ENCODE measurements around the gene CLEC4C.
"Not testable (repeated sequence)": the region's sequence is repeated elsewhere in the genome, so short reads cannot be mapped to it uniquely, and the experiment has no call there.

Gene CLEC4C

DNA sequence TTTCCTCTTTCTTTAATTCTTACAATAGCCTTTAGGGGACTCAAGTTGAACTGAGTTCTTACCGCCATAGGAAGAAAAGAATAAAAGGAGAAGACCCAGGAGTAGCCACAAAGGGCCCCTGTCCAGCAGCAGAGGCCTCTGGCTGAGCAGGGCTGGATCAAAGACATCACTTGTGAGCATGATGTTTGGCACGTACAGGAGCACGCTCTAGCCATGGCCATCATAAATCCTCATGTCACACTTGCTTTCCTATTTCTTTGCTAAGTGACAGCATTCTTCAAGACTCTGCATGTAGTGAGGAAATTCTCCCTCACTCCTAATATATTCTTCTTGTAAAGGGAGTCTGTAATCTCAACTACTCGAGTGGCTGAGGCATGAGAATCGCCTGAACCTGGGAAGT is 15.7 kb downstream of the CLEC4C start:
- peak in 1 of 42 donors; percentile 16 for DNase-seq
- intact Hi-C loops (cut with DNase I): no loop called here

DNA sequence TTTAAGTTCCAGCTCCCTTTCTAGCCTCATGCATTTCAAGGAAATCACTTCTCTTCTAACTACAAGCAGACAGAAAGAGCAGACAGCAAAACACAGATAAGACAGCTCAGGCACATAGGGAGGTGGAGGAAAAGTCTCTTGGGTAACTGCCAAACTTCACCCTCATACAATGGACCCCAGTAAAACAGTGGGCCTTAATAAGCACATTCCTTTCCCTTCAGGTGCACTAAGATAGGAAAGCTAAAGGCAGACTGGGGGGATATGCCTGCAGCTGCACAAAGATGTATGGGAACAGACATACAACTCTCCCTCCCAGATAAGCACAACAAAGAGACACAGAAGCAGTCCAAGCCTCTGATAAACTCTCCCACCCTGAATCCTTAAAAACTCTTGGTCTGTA is 16.2 kb downstream of the CLEC4C start:
- intact Hi-C loops (cut with DNase I); DNase-seq: not testable (repeated sequence)

DNA sequence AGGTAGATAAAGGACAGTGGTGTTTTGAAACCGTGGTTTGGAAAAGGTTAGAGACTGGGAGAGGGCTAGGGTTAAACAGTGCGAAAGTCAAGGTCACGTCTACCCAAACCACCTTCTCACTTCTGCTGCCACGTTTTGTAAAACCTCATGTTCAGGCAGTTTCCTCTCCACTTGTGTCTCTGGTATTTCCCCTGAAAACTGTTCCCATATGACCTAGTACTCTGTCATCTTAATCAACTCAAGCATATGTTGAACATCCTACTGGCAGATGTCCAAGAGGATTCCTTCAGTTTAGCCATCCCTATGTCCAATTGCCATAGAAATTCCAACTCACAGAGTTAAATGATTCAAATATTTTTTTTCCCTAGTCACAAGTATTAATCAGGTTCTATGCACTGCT is 17.4 kb downstream of the CLEC4C start:
- DNase-seq: no peak
- intact Hi-C loops (cut with DNase I): no loop called here

DNA sequence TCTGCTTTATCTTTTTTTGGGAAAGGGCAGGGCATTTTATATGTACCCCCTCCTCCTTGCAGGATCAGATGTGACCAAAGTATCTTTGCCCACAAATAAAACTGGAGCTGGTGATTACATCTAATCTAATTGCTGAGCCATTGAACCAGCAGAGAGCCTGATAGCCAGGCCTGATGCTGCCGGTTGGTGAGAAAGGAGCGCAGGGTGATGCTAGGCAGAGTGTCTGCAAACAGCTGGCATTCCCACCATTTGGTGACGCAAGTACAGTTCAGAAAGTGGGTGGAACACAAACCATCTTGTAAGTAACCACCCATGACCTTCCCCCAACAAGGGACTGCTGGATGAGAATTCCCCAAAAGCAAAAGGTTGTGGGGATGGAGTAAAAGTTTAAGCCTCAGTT is 23.2 kb downstream of the CLEC4C start:
- intact Hi-C loops (cut with DNase I): no loop called here

DNA sequence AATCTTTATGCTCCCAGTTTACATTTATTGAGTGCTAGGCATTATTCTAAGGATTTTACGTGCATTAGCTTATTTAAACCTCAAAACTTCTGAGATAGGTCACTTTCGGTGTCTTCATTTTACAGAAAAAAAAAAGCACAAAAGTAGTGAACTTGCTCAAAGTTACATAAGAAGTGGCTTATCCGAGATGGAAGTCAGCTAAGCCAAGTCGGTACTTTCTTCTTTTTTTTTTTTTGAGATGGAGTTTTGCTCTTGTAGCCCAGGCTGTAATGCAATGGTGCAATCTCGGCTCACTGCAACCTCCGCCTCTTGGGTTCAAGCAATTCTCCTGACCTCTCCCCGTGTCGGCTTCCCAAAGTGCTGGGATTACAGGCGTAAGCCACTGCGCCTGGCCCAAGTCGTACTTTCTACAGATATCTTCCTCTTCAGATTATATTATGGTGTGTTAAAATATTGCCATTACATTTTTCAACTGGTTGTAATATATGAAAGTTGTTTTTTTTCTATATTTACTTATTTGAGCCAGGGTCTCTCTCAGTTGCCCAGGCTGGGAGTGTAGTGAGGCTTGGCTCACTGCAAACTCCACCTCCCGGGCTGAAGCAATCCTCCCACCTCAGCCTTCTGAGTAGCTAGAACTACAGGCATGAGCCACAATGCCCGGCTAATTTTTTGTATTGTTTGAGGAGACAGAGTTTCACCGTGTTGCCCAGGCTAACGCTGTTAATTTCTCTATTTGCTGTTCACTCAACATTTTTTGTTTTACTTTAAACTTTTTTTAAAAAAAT is 27.0 kb downstream of the CLEC4C start:
- intact Hi-C loops (cut with DNase I): no loop called here

More for the DNA sequence above, 23.2 kb downstream of the CLEC4C start:
- no peak for DNase-seq

DNA sequence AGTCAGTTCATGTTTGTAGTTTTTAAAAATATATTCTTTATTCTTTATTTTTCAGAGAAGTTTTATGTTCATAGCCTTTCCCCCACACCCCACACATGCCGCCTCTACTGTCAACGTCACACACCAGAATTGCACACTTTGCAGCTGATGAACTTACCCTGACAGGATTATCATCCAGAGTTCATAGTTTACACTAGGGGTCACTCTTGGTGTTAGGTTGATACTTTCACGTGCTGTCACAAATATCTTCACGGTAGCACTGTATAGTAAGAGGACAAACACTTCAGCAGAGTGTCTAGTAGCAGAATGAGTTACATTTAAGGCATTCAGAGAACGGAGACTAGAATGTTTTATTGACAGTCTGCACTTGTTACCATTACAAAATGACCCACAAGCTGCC is 30.8 kb downstream of the CLEC4C start:
- intact Hi-C loops (cut with DNase I): no loop called here
- DNase-seq: no peak

More for the DNA sequence above, 27.0 kb downstream of the CLEC4C start:
- DNase-seq: no peak

DNA sequence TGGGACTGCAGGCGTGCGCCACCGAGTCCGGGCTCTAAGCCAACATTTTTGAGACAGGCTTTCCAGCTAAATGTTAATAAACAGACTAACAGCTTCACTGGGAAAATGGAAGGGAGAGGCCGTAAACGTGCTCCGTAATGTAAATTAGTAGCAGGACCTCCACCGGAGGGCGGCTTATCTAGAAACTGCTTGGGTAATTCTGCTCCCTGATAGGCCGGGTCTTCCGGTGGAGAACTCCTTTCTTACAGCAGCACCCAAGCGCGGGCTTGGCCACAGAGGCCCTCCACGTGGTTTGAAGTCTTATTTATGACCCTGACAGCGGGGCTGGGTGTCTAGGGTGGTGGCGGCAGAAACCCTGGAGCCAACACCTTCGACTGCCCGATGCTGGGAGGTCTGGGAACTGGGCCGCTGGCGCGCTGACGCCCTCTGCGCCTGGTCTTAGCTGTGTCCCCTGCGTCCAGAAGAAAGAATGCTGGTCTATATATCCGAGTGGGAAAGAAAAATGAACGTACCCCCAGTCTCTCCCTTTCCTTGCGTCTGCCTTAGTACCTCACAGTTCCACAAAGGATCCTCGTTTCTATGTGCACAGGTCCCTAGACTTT is 34.2 kb downstream of the CLEC4C start:
- no peak for DNase-seq
- intact Hi-C loops (cut with DNase I): no loop called here

DNA sequence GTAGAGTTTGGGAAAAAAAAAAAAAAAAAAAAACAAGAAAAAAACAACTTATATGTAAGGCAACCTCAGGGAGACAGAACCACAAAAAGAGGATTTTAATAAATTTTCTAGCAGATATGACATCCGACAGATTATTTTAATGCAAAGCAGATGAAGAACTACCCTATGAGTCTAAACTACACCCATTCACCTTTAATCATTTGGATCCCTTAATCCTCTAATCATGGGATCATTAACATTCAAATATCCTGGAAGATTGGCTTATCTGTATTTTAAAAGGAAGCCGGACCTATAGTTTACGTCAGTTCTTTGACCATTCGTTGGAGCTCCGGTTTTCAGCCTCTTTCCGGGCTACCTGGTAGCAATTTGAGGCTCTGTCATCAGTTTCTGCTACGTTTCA is 36.0 kb downstream of the CLEC4C start, which contains the start of gene DPPA3:
TSS of gene DPPA3 (plus strand) at position 301 of the 400 bp plus-strand sequence. CDS start 138 bp downstream, outside the sequence.
- DNase-seq: no peak
- intact Hi-C loops (cut with DNase I): no loop called here

DNA sequence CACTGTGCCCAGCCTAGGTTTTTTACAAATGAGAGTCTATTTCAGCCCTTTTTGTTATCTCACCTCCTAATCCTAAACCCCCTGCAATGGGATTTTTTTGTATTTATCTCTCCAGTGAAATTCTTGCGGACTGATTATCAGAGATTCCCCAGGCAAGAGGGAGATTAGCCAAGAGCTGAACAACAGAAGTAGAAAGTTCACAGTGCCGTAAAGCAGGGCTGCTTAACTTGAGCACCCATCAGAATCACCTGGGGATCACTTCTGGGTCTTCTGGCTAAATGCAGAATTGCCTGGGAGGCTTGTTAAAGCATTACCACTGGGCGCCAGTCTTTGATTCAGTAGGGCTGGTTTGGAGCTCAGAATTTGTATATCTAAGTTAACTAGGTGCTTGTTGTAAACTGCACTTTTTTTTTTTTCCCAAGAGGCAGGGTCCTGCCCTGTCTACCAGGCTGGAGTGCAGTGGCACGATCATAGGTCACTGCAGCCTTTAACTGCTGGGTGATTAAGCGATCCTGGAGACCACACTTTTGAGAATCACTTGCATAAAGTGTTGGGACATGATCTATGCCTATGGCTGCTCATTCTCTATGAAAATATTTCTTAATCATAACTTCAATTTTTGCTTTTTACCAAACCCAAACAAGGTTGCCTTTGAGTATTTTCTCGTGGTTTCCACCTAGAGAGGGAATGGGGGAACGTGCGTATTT is 37.1 kb downstream of the CLEC4C start:
- intact Hi-C loops (cut with DNase I): no loop called here

DNA sequence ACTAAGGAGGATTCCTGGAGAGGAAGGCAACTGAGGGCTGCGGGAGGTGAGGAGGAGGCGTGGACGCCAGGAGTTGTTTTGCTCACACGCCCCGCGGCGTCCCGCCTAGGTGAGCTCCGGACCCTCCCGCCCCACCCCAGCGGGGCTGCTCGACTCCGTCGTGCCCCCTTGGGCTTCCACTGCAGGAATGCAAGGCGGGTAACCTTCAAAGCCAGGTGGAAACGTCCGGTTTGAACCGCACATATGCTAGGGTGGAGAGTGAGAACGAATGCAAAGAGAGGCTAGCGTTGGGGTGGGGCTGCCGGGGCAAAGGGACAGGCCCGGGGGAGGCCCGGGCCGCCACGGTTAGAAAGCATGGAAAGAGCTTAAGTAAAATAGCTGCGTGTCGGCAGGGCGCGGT is 41.3 kb downstream of the CLEC4C start:
- DNase-seq: no peak
- intact Hi-C loops (cut with DNase I): no loop called here

More for the DNA sequence above, 37.1 kb downstream of the CLEC4C start:
- DNase-seq: no peak

DNA sequence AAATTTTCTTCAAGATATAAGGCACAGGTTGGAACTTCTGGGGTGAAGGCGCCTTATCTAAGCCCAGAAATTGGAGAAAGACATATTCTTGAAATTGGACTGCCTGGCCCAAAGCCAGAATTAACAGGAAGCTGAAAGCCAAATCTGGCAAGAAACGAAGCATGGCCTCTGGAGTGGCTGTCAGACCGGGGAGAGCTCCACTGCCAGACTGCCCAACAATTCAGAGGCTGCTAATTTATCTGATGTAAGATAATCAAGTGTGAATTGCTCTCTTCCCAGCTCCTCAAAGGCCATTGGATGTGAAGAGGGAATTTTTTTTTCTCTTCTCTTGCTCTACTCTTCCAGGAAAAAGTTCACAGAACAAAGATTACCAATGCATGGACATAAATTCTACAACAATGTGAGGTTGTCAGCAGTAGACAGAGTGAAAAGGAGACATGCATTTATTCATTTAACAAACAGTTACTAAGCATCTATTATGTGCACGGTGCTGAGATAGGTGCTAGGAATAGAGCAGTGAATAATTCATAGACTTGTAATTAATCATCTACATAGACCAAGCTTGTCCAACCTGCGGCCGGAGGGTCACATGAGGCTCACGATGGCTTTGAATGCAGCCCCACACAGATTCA is 51.5 kb downstream of the CLEC4C start, which contains the start of gene GDF3:
TSS of gene GDF3 (minus strand) at position 210 of the 632 bp plus-strand sequence. CDS start at position 163, 47 bp downstream.
- peak in 2 of 42 donors; percentile 4 to 39 for DNase-seq
- intact Hi-C loops (cut with DNase I): no loop called here

DNA sequence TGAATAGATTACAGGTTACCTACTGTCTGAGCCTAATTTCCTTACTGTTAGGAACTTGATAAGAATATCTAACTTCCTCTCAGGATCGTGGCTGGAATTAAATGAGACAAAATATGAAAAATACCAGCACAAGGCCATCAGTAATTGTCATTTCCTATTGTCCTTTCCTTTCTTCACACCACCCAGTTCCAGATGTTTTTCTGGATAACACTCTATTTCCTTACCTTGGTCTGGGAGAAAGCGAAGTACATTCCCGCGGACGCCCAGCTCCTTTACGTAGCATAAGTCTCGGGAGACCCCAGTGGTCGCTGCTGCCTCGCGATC is 52.0 kb downstream of the CLEC4C start:
- no peak for DNase-seq
- intact Hi-C loops (cut with DNase I): no loop called here

DNA sequence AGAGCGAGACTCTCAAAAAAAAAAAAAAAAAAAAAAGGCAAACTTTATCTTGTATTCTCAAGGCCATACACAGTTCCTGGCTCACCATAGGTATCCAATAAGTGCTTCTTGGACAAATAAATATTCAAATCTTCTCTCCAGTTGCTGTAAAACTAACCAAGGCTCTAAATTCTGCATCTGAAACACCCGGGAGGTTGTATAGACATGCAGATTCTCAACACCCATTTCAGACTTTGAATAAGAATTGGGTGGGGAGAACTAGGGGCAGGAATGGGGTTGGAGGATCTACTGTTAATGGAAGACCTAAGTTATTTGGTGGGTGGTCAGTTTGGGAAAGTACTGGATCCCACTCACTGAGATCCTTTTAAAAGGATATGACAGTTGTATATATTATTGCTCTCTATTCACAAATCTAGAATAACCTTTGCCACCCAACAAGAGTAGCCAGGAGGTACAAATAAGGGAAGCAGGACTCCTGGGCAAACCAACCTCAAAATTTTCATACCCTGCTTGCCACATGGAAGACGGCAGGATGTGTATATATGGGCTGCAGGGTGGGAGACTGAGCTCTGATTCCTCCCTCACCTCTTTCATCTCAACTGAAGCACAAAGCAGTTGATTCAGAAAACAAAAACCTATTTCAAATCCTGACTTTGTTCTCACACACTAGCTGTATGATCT is 52.5 kb downstream of the CLEC4C start:
- DNase-seq: no peak
- intact Hi-C loops (cut with DNase I): no loop called here

DNA sequence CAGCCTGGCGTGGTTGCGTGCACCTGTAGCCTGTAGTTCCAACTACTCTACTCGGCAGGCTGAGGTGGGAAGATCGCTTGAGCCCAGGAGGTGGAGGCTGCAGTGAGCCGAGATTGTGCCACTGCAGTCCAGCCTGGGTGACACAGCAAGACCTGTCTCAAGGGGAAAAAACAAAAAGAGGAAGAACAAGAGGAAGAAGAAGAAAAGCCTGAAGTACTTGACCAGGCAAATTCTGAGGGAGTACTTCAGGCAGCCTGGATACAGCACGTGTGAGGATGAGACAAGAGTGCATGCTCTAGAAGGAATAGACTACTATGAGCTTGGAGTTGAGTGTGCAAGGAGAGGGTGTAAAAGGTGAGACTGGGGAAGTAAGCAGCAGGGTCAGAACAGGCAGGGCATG is 53.4 kb downstream of the CLEC4C start:
- intact Hi-C loops (cut with DNase I): no loop called here
- DNase-seq: no peak

DNA sequence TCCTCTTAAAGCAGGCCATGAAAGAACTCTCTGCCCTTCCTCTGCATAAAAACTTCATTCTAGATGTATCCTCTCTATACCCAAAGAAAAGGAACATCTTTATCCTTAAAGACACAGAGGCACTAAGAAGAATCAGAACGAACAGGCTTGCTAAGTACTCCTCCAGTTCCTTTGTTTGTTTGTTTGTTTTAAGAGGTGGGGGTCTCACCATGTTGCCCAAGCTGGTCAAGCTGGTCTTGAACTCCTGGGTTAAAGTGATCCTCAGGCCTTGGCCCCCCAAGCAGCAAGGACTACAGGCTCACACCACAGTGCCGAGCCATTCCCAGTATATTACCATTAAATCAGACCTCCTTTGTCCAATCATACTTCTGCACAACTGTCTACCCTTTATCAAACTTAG is 65.6 kb downstream of the CLEC4C start:
- intact Hi-C loops (cut with DNase I): no loop called here
- no peak for DNase-seq
